ENCODE measurements around the gene DEPP1. TPM values are rescaled to one million over a fixed set of nuclear protein-coding genes. Genes with fewer than 3 reads are reported as not detected.
"Not testable (repeated sequence)": the region's sequence is repeated elsewhere in the genome, so short reads cannot be mapped to it uniquely, and the experiment has no call there.

The DEPP1 gene, protein sequence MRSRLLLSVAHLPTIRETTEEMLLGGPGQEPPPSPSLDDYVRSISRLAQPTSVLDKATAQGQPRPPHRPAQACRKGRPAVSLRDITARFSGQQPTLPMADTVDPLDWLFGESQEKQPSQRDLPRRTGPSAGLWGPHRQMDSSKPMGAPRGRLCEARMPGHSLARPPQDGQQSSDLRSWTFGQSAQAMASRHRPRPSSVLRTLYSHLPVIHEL
- 10 to 100 TPM in 1 of 4 donors, 1 to 10 TPM in 3; 4.0 to 39.4 (median 6.0) TPM for polyA plus RNA-seq
- long read RNA-seq, donor 1, transcript DEPP1-201 (2 exons, 2,120 nt), result major isoform, 11 of 11 reads
- long read RNA-seq, donor 1, partial matches to known transcripts, result 0 of 11 reads
- long read RNA-seq, donor 1, other reads (novel, unspliced or antisense), result 0 of 11 reads
- long read RNA-seq, donor 2, partial matches to known transcripts, result 0 of 1 reads
- long read RNA-seq, donor 2, other reads (novel, unspliced or antisense), result 0 of 1 reads
- long read RNA-seq, donor 3, transcript DEPP1-201 (2 exons, 2,120 nt), result major isoform, 6 of 6 reads
- long read RNA-seq, donor 3, partial matches to known transcripts, result 0 of 6 reads
- long read RNA-seq, donor 3, other reads (novel, unspliced or antisense), result 0 of 6 reads
- long read RNA-seq, donor 4, result 0 reads
- long read RNA-seq, donor 5, partial matches to known transcripts, result 0 of 1 reads
- long read RNA-seq, donor 5, other reads (novel, unspliced or antisense), result 0 of 1 reads
- long read RNA-seq, donor 6, transcript DEPP1-201 (2 exons, 2,120 nt), result major isoform, 11 of 11 reads
- long read RNA-seq, donor 6, partial matches to known transcripts, result 0 of 11 reads
- long read RNA-seq, donor 6, other reads (novel, unspliced or antisense), result 0 of 11 reads
- long read RNA-seq, donor 7, result 0 reads
- long read RNA-seq, donor 8, partial matches to known transcripts, result 0 of 2 reads
- long read RNA-seq, donor 8, other reads (novel, unspliced or antisense), result 0 of 2 reads
- long read RNA-seq, donor 9, partial matches to known transcripts, result 0 of 1 reads
- long read RNA-seq, donor 9, other reads (novel, unspliced or antisense), result 0 of 1 reads
- long read RNA-seq, donor 10, transcript DEPP1-201 (2 exons, 2,120 nt), result major isoform, 12 of 22 reads
- long read RNA-seq, donor 10, partial matches to known transcripts, result 0 of 22 reads
- long read RNA-seq, donor 10, other reads (novel, unspliced or antisense), result 10 of 22 reads

- peak within 1 kb of the TSS; percentile 14 to 44 (median 30) for H3K4me3 ChIP-seq (ENCODE audit: low read depth in 1 of 3, low read length in 3 of 3)
- H3K27ac ChIP-seq (ENCODE audit: low read depth in 1 of 3, low read length in 2 of 3), result peak within 1 kb of the TSS; percentile 25 to 83 (median 62)
- WGBS, 3 donors, result 7 to 20% (median 19%) methylated on average over 12 of the region's 12 CpGs
- H3K4me1 ChIP-seq (ENCODE audit: control insufficient read depth in 3 of 3, insufficient read depth in 2 of 3, low read depth in 1 of 3, low read length in 2 of 3), result peaks cover 0 to 72% (median 11%) of the 10 kb centered on the region in 3 donors
- DNase-seq, result peak; percentile 87 to 97
- H3K9me3 ChIP-seq (ENCODE audit: control insufficient read depth in 2 of 2, insufficient read depth in 1 of 2, low read depth in 1 of 2, low read length in 1 of 2), result no peaks in the 10 kb centered on the region
- no peaks in the 10 kb centered on the region for H3K27me3 ChIP-seq (ENCODE audit: control insufficient read depth in 3 of 3, insufficient read depth in 3 of 3, low read length in 3 of 3)
- H3K36me3 ChIP-seq (ENCODE audit: control insufficient read depth in 3 of 3, insufficient read depth in 2 of 3, low read depth in 1 of 3, low read length in 3 of 3), result peaks cover 0 to 38% (median 3%) of the 10 kb centered on the region in 3 donors
- no peak for FAIRE-seq
Observed at GRCh38 chr10:44978570-44979280, at the start of gene DEPP1. TSS of gene DEPP1 (minus strand) at chr10:44978809. CDS start at chr10:44978030, 779 bp downstream.

GRCh38 chr10:45023426-45023825, 44.8 kb upstream of the DEPP1 start:
- Histone ChIP-seq H3K9me3 (ENCODE audit: control insufficient read depth in 2 of 2, insufficient read depth in 1 of 2, low read depth in 1 of 2, low read length in 1 of 2) (peaks cover 0 to 9% of the 10 kb centered on the region in 2 donors), H3K27ac (ENCODE audit: low read depth in 1 of 3, low read length in 2 of 3) (no peak overlapping the region), H3K27me3 (ENCODE audit: control insufficient read depth in 3 of 3, insufficient read depth in 3 of 3, low read length in 3 of 3) (no peaks in the 10 kb centered on the region), H3K4me1 (ENCODE audit: control insufficient read depth in 3 of 3, insufficient read depth in 2 of 3, low read depth in 1 of 3, low read length in 2 of 3) (no peaks in the 10 kb centered on the region), H3K4me3 (ENCODE audit: low read depth in 1 of 3, low read length in 3 of 3) (no peak overlapping the region), H3K36me3 (ENCODE audit: control insufficient read depth in 3 of 3, insufficient read depth in 2 of 3, low read depth in 1 of 3, low read length in 3 of 3) (no peaks in the 10 kb centered on the region)
- FAIRE-seq (no peak), DNase-seq (no peak)
- 74 to 78% (median 76%) methylated on average over 2 of the region's 2 CpGs for WGBS, 3 donors

- no peaks in the 10 kb centered on the region for H3K9me3 ChIP-seq (ENCODE audit: control insufficient read depth in 2 of 2, insufficient read depth in 1 of 2, low read depth in 1 of 2, low read length in 1 of 2)
- WGBS, 3 donors, result 18 to 38% (median 37%) methylated on average over 2 of the region's 2 CpGs
- no peaks in the 10 kb centered on the region for H3K36me3 ChIP-seq (ENCODE audit: control insufficient read depth in 3 of 3, insufficient read depth in 2 of 3, low read depth in 1 of 3, low read length in 3 of 3)
- H3K27ac ChIP-seq (ENCODE audit: low read depth in 1 of 3, low read length in 2 of 3), result no peak overlapping the region
- no peaks in the 10 kb centered on the region for H3K27me3 ChIP-seq (ENCODE audit: control insufficient read depth in 3 of 3, insufficient read depth in 3 of 3, low read length in 3 of 3)
- no peak for DNase-seq
- FAIRE-seq, result no peak
- no peaks in the 10 kb centered on the region for H3K4me1 ChIP-seq (ENCODE audit: control insufficient read depth in 3 of 3, insufficient read depth in 2 of 3, low read depth in 1 of 3, low read length in 2 of 3)
- no peak overlapping the region for H3K4me3 ChIP-seq (ENCODE audit: low read depth in 1 of 3, low read length in 3 of 3)
Observed at GRCh38 chr10:45015590-45015989, 37.0 kb upstream of the DEPP1 start.

DNA sequence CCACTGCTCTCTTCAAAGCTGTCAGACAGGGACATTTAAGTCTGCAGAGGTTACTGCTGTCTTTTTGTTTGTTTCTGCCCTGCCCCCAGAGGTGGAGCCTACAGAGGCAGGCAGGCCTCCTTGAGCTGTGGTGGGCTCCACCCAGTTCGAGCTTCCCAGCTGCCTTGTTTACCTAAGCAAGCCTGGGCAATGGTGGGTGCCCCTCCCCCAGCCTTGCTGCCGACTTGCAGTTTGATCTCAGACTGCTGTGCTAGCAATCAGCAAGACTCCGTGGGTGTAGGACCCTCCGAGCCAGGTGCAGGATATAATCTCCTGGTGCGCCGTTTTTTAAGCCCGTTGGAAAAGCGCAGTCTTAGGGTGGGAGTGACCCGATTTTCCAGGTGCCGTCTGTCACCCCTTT, 35.9 kb upstream of the DEPP1 start:
- DNase-seq; H3K4me3 ChIP-seq (ENCODE audit: low read depth in 1 of 3, low read length in 3 of 3); FAIRE-seq; H3K27ac ChIP-seq (ENCODE audit: low read depth in 1 of 3, low read length in 2 of 3); H3K4me1 ChIP-seq (ENCODE audit: control insufficient read depth in 3 of 3, insufficient read depth in 2 of 3, low read depth in 1 of 3, low read length in 2 of 3); H3K27me3 ChIP-seq (ENCODE audit: control insufficient read depth in 3 of 3, insufficient read depth in 3 of 3, low read length in 3 of 3); H3K36me3 ChIP-seq (ENCODE audit: control insufficient read depth in 3 of 3, insufficient read depth in 2 of 3, low read depth in 1 of 3, low read length in 3 of 3); H3K9me3 ChIP-seq (ENCODE audit: control insufficient read depth in 2 of 2, insufficient read depth in 1 of 2, low read depth in 1 of 2, low read length in 1 of 2): not testable (repeated sequence)
- 77 to 80% (median 78%) methylated on average over 10 of the region's 10 CpGs for WGBS, 3 donors

DNA sequence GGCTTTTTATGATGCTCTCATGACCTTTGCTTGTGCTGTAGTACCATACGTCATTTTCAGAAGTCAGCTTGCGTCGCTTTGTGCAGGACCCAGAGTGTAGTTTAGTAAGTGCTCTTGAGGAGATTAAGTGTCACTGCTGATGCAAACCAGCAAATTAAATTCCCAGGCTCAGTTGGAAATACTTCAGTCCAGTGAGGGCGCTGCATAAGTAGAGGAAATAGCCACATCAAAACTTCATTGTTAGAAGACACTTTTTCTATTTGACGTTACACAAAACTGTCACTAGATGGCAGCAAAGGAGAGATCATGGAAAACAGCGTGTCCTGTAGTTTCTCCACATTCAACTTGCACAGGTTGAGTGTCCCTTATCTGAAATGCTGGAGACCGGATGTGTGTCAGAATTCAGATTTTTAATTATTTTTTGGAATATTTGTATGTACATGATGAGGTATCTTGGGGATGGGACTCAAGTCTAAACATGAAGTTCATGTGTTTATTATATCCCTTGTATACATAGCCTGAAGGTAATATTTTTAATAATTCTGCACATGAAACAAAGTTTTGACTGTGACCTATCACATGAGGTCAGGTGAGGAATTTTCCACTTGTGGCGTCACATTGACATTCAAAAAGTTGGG, 30.0 kb upstream of the DEPP1 start:
- peak; percentile 36 for FAIRE-seq
- peaks cover 0 to 2% (median under 1%) of the 10 kb centered on the region in 3 donors for H3K36me3 ChIP-seq (ENCODE audit: control insufficient read depth in 3 of 3, insufficient read depth in 2 of 3, low read depth in 1 of 3, low read length in 3 of 3)
- peak; percentile 87 to 88 for DNase-seq
- no peaks in the 10 kb centered on the region for H3K27me3 ChIP-seq (ENCODE audit: control insufficient read depth in 3 of 3, insufficient read depth in 3 of 3, low read length in 3 of 3)
- peaks cover 0 to 3% of the 10 kb centered on the region in 2 donors for H3K9me3 ChIP-seq (ENCODE audit: control insufficient read depth in 2 of 2, insufficient read depth in 1 of 2, low read depth in 1 of 2, low read length in 1 of 2)
- no peak overlapping the region for H3K4me3 ChIP-seq (ENCODE audit: low read depth in 1 of 3, low read length in 3 of 3)
- H3K4me1 ChIP-seq (ENCODE audit: control insufficient read depth in 3 of 3, insufficient read depth in 2 of 3, low read depth in 1 of 3, low read length in 2 of 3), result peaks cover 0 to 2% (median 0%) of the 10 kb centered on the region in 3 donors
- 7 to 12% (median 12%) methylated on average over 8 of the region's 8 CpGs for WGBS, 3 donors
- no peak overlapping the region for H3K27ac ChIP-seq (ENCODE audit: low read depth in 1 of 3, low read length in 2 of 3)

GRCh38 chr10:45006276-45007030, 27.8 kb upstream of the DEPP1 start:
- Histone ChIP-seq H3K36me3 (ENCODE audit: control insufficient read depth in 3 of 3, insufficient read depth in 2 of 3, low read depth in 1 of 3, low read length in 3 of 3) (peaks cover 0 to 6% (median 2%) of the 10 kb centered on the region in 3 donors), H3K4me3 (ENCODE audit: low read depth in 1 of 3, low read length in 3 of 3) (no peak overlapping the region), H3K4me1 (ENCODE audit: control insufficient read depth in 3 of 3, insufficient read depth in 2 of 3, low read depth in 1 of 3, low read length in 2 of 3) (peaks cover 0 to 5% (median 2%) of the 10 kb centered on the region in 3 donors), H3K27me3 (ENCODE audit: control insufficient read depth in 3 of 3, insufficient read depth in 3 of 3, low read length in 3 of 3) (no peaks in the 10 kb centered on the region), H3K9me3 (ENCODE audit: control insufficient read depth in 2 of 2, insufficient read depth in 1 of 2, low read depth in 1 of 2, low read length in 1 of 2) (peaks cover 0 to 7% of the 10 kb centered on the region in 2 donors), H3K27ac (ENCODE audit: low read depth in 1 of 3, low read length in 2 of 3) (no peak overlapping the region)
- 91 to 95% (median 94%) methylated on average over 3 of the region's 3 CpGs for WGBS, 3 donors
- FAIRE-seq (no peak), DNase-seq (no peak)

DNA sequence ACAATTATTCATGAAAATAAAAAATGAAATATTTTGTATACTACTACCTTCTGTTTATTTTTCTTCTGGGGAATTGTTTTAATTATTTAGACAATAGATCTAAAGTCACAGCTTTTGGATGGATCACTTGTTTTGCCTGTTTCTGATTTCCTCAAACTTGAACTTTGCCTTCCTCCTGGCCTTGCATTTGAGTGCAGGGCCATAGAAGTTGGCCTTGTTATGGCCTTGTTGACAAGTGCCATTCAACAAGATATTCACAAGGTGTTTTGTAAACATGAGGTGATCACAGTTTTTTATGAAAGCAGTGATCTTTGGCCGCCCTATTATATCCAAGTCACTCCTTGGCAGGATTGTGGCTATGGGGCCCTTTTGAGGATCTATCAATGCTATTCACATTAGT, 26.7 kb upstream of the DEPP1 start:
- FAIRE-seq (no peak), DNase-seq (no peak)
- H3K27me3 ChIP-seq (ENCODE audit: control insufficient read depth in 3 of 3, insufficient read depth in 3 of 3, low read length in 3 of 3), result no peaks in the 10 kb centered on the region
- no peak overlapping the region for H3K4me3 ChIP-seq (ENCODE audit: low read depth in 1 of 3, low read length in 3 of 3)
- peaks cover 0 to 5% (median 2%) of the 10 kb centered on the region in 3 donors for H3K4me1 ChIP-seq (ENCODE audit: control insufficient read depth in 3 of 3, insufficient read depth in 2 of 3, low read depth in 1 of 3, low read length in 2 of 3)
- WGBS, 3 donors, result 67 to 91% (median 77%) methylated on average over 1 of the region's 1 CpG
- H3K36me3 ChIP-seq (ENCODE audit: control insufficient read depth in 3 of 3, insufficient read depth in 2 of 3, low read depth in 1 of 3, low read length in 3 of 3), result peaks cover 0 to 6% (median 2%) of the 10 kb centered on the region in 3 donors
- peaks cover 0 to 7% of the 10 kb centered on the region in 2 donors for H3K9me3 ChIP-seq (ENCODE audit: control insufficient read depth in 2 of 2, insufficient read depth in 1 of 2, low read depth in 1 of 2, low read length in 1 of 2)
- H3K27ac ChIP-seq (ENCODE audit: low read depth in 1 of 3, low read length in 2 of 3), result no peak overlapping the region
